Measurements from ENCODE around the gene ANKIB1. TPM values are rescaled to one million over a fixed set of nuclear protein-coding genes. Genes with fewer than 3 reads are reported as not detected.

The ANKIB1 gene
- total and polyA plus RNA-seq, 4 donors = 3.9 to 14.8 (median 8.4) TPM

GRCh38 chr7:92422926-92423325 lies 177.2 kb downstream of the ANKIB1 start:
- no peaks in the 10 kb centered on the region for H3K9me3 ChIP-seq (ENCODE audit: control insufficient read depth in 4 of 4, low read length in 3 of 4)
- H3K27me3 ChIP-seq (ENCODE audit: control insufficient read depth in 4 of 4, insufficient read depth in 4 of 4, low read length in 3 of 4) = no peaks in the 10 kb centered on the region
- H3K36me3 ChIP-seq (ENCODE audit: control insufficient read depth in 4 of 4, insufficient read depth in 3 of 4, low read depth in 1 of 4, low read length in 3 of 4) = no peaks in the 10 kb centered on the region
- no peak overlapping the region for H3K27ac ChIP-seq (ENCODE audit: low read depth in 1 of 2, low read length in 2 of 2)
- H3K4me1 ChIP-seq (ENCODE audit: control insufficient read depth in 4 of 4, insufficient read depth in 4 of 4, low read length in 3 of 4) = peaks cover 0 to 5% (median 3%) of the 10 kb centered on the region in 4 donors
- no peak overlapping the region for H3K9ac ChIP-seq (ENCODE audit: low read depth in 1 of 2, low read length in 2 of 2)
- no peak overlapping the region for H3K4me3 ChIP-seq (ENCODE audit: low read depth in 1 of 3, low read length in 3 of 3)
- DNase-seq (ENCODE audit: low spot score) = no peak
- no peak for TF ChIP-seq HNF4A (conservative IDR thresholded peaks at IDR 0.05)
- no peak for TF ChIP-seq ATF3 (IDR thresholded peaks at IDR 0.05)
- no peak for TF ChIP-seq TAF1 (conservative IDR thresholded peaks at IDR 0.05)
- TF ChIP-seq HNF4G (IDR thresholded peaks at IDR 0.05) = no peak
- TF ChIP-seq SP1 (IDR thresholded peaks at IDR 0.05) = no peak
- TF ChIP-seq RXRA (IDR thresholded peaks at IDR 0.05) = no peak
- TF ChIP-seq JUND (IDR thresholded peaks at IDR 0.05) = no peak
- 96% methylated on average over 6 of the region's 6 CpGs for WGBS

- Histone ChIP-seq H3K9me3 (ENCODE audit: control insufficient read depth in 4 of 4, low read length in 3 of 4) (no peaks in the 10 kb centered on the region), H3K4me3 (ENCODE audit: low read depth in 1 of 3, low read length in 3 of 3) (no peak overlapping the region), H3K9ac (ENCODE audit: low read depth in 1 of 2, low read length in 2 of 2) (no peak overlapping the region), H3K4me1 (ENCODE audit: control insufficient read depth in 4 of 4, insufficient read depth in 4 of 4, low read length in 3 of 4) (peaks cover 0 to 5% (median 3%) of the 10 kb centered on the region in 4 donors), H3K36me3 (ENCODE audit: control insufficient read depth in 4 of 4, insufficient read depth in 3 of 4, low read depth in 1 of 4, low read length in 3 of 4) (no peaks in the 10 kb centered on the region), H3K27ac (ENCODE audit: low read depth in 1 of 2, low read length in 2 of 2) (no peak overlapping the region), H3K27me3 (ENCODE audit: control insufficient read depth in 4 of 4, insufficient read depth in 4 of 4, low read length in 3 of 4) (no peaks in the 10 kb centered on the region)
- TF ChIP-seq ATF3 (IDR thresholded peaks at IDR 0.05) (no peak), ZBTB33 (IDR thresholded peaks at IDR 0.05) (no peak), GABPA (IDR thresholded peaks at IDR 0.05 in 1 of 2, conservative IDR thresholded peaks at IDR 0.05 in 1 of 2) (no peak), HNF4A (conservative IDR thresholded peaks at IDR 0.05) (no peak), RXRA (IDR thresholded peaks at IDR 0.05) (no peak), HNF4G (IDR thresholded peaks at IDR 0.05) (no peak), JUND (IDR thresholded peaks at IDR 0.05) (no peak), SP1 (IDR thresholded peaks at IDR 0.05) (no peak), EGR1 (IDR thresholded peaks at IDR 0.05; ENCODE audit: low read depth in 2 of 2) (no peak), FOXA2 (IDR thresholded peaks at IDR 0.05) (no peak), FOXA1 (IDR thresholded peaks at IDR 0.05) (no peak), RAD21 (IDR thresholded peaks at IDR 0.05) (no peak), TAF1 (conservative IDR thresholded peaks at IDR 0.05) (no peak), NR2F2 (IDR thresholded peaks at IDR 0.05) (no peak), REST (IDR thresholded peaks at IDR 0.05) (no peak), YY1 (IDR thresholded peaks at IDR 0.05) (no peak)
- TF ChIP-seq, protein P1, sequence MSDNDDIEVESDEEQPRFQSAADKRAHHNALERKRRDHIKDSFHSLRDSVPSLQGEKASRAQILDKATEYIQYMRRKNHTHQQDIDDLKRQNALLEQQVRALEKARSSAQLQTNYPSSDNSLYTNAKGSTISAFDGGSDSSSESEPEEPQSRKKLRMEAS (IDR thresholded peaks at IDR 0.05) = no peak
- TF ChIP-seq, protein P2, sequence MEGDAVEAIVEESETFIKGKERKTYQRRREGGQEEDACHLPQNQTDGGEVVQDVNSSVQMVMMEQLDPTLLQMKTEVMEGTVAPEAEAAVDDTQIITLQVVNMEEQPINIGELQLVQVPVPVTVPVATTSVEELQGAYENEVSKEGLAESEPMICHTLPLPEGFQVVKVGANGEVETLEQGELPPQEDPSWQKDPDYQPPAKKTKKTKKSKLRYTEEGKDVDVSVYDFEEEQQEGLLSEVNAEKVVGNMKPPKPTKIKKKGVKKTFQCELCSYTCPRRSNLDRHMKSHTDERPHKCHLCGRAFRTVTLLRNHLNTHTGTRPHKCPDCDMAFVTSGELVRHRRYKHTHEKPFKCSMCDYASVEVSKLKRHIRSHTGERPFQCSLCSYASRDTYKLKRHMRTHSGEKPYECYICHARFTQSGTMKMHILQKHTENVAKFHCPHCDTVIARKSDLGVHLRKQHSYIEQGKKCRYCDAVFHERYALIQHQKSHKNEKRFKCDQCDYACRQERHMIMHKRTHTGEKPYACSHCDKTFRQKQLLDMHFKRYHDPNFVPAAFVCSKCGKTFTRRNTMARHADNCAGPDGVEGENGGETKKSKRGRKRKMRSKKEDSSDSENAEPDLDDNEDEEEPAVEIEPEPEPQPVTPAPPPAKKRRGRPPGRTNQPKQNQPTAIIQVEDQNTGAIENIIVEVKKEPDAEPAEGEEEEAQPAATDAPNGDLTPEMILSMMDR (IDR thresholded peaks at IDR 0.05; ENCODE audit: low read depth, low read length, missing input control) = no peak
- DNase-seq (ENCODE audit: low spot score) = no peak
- 83% methylated on average over 5 of the region's 5 CpGs for WGBS
Observed at GRCh38 chr7:92423710-92424131, 177.9 kb downstream of the ANKIB1 start.
